ENCODE data around the gene ORAI3. TPM values are rescaled to one million over a fixed set of nuclear protein-coding genes. Genes with fewer than 3 reads are reported as not detected.

ORAI3 gene
- polyA plus RNA-seq, 1 donor from 2014 or later, result 7.3 TPM

- no peak overlapping the region for H3K9ac ChIP-seq (ENCODE audit: low read length)
- no peaks in the 10 kb centered on the region for H3K9me2 ChIP-seq (ENCODE audit: insufficient read depth, low read length)
- no peak overlapping the region for H3K4me3 ChIP-seq (ENCODE audit: low read length)
- no peaks in the 10 kb centered on the region for H3K27me3 ChIP-seq (ENCODE audit: insufficient read depth, low read depth, low read length)
- H3K36me3 ChIP-seq (ENCODE audit: insufficient read depth, low read length), result no peaks in the 10 kb centered on the region
- H3K27ac ChIP-seq (ENCODE audit: low read length), result no peak overlapping the region
- no peaks in the 10 kb centered on the region for H4K20me1 ChIP-seq (ENCODE audit: insufficient read depth)
- TF ChIP-seq EP300 (conservative IDR thresholded peaks at IDR 0.05; ENCODE audit: poor library complexity, severe bottlenecking) (no peak), MXI1 (conservative IDR thresholded peaks at IDR 0.05; ENCODE audit: poor library complexity, severe bottlenecking) (no peak), RAD21 (conservative IDR thresholded peaks at IDR 0.05) (no peak), POLR2AphosphoS5 (IDR thresholded peaks at IDR 0.05) (no peak), TAF1 (IDR thresholded peaks at IDR 0.05; ENCODE audit: low read depth) (no peak), SMC3 (conservative IDR thresholded peaks at IDR 0.05; ENCODE audit: poor library complexity) (no peak), EZH2 (IDR thresholded peaks at IDR 0.05; ENCODE audit: borderline replicate concordance, insufficient read depth, low read length, poor library complexity, severe bottlenecking) (no peak)
- TF ChIP-seq, protein P1, sequence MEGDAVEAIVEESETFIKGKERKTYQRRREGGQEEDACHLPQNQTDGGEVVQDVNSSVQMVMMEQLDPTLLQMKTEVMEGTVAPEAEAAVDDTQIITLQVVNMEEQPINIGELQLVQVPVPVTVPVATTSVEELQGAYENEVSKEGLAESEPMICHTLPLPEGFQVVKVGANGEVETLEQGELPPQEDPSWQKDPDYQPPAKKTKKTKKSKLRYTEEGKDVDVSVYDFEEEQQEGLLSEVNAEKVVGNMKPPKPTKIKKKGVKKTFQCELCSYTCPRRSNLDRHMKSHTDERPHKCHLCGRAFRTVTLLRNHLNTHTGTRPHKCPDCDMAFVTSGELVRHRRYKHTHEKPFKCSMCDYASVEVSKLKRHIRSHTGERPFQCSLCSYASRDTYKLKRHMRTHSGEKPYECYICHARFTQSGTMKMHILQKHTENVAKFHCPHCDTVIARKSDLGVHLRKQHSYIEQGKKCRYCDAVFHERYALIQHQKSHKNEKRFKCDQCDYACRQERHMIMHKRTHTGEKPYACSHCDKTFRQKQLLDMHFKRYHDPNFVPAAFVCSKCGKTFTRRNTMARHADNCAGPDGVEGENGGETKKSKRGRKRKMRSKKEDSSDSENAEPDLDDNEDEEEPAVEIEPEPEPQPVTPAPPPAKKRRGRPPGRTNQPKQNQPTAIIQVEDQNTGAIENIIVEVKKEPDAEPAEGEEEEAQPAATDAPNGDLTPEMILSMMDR (IDR thresholded peaks at IDR 0.05; ENCODE audit: poor library complexity, severe bottlenecking), result no peak
- TF ChIP-seq, protein P2, sequence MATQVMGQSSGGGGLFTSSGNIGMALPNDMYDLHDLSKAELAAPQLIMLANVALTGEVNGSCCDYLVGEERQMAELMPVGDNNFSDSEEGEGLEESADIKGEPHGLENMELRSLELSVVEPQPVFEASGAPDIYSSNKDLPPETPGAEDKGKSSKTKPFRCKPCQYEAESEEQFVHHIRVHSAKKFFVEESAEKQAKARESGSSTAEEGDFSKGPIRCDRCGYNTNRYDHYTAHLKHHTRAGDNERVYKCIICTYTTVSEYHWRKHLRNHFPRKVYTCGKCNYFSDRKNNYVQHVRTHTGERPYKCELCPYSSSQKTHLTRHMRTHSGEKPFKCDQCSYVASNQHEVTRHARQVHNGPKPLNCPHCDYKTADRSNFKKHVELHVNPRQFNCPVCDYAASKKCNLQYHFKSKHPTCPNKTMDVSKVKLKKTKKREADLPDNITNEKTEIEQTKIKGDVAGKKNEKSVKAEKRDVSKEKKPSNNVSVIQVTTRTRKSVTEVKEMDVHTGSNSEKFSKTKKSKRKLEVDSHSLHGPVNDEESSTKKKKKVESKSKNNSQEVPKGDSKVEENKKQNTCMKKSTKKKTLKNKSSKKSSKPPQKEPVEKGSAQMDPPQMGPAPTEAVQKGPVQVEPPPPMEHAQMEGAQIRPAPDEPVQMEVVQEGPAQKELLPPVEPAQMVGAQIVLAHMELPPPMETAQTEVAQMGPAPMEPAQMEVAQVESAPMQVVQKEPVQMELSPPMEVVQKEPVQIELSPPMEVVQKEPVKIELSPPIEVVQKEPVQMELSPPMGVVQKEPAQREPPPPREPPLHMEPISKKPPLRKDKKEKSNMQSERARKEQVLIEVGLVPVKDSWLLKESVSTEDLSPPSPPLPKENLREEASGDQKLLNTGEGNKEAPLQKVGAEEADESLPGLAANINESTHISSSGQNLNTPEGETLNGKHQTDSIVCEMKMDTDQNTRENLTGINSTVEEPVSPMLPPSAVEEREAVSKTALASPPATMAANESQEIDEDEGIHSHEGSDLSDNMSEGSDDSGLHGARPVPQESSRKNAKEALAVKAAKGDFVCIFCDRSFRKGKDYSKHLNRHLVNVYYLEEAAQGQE (IDR thresholded peaks at IDR 0.05; ENCODE audit: borderline replicate concordance), result no peak
- H3K79me2 ChIP-seq (replicated peaks; ENCODE audit: insufficient read depth, low read length), result peaks cover 8% of the 10 kb centered on the region
- H3K4me2 ChIP-seq (ENCODE audit: low read length), result no peak overlapping the region
- H3K9me3 ChIP-seq (ENCODE audit: low read length), result no peaks in the 10 kb centered on the region
- no peak overlapping the region for H2AFZ ChIP-seq (ENCODE audit: low read depth, low read length)
- peaks cover 5% of the 10 kb centered on the region for H3F3A ChIP-seq (ENCODE audit: insufficient read depth, low read length, poor library complexity, severe bottlenecking)
Observed at GRCh38 chr16:30954993-30955392, 6.1 kb downstream of the ORAI3 start.

DNA sequence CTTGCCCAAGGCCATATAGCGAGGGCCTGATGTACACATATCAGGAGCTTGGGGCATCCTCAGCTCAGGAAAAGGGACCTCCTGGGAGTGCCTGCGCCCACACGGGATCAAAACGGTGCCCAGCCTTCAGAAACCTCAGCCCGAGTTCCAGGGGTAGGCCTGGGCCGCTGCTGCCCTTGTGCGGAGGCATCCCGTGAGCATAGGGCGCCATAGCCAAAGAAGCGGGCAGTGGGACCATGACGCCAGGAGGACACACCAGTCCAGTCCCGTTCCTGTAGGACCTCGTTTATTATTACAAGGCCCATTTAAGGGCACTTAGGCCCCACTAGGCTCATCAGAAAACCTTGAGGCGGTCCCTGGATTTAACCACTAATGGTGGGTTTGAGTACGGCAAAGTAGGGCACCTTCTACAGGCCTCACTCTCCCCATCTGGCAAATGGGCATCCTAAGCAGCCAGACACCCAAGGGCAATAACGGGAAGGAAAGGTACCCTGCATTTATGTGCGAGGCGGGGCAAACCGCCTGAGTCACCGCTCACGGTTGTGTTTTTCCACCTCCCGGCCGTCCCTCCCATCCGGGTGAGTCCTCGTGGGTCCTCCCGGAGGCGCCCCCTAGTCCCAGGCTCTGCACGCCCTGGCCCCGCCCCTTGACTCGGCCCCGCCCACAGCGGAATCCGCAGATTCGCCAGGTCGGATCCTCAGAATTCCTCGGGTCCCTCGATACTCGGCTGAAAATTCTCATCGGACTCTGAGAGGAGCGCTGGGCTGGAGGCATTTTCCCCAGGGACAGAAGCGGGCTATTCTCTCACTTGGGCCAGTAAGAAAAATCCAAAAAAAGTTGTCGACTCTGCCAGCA, 8.0 kb downstream of the ORAI3 start:
- Histone ChIP-seq H3F3A (ENCODE audit: insufficient read depth, low read length, poor library complexity, severe bottlenecking) (peaks cover 5% of the 10 kb centered on the region), H2AFZ (ENCODE audit: low read depth, low read length) (peak overlapping the region; percentile 96), H3K4me3 (ENCODE audit: low read length) (peak overlapping the region; percentile 91), H3K9ac (ENCODE audit: low read length) (peak overlapping the region; percentile 97), H3K27me3 (ENCODE audit: insufficient read depth, low read depth, low read length) (no peaks in the 10 kb centered on the region), H3K9me2 (ENCODE audit: insufficient read depth, low read length) (no peaks in the 10 kb centered on the region), H3K9me3 (ENCODE audit: low read length) (no peaks in the 10 kb centered on the region), H3K4me2 (ENCODE audit: low read length) (peak overlapping the region; percentile 78), H3K79me2 (replicated peaks; ENCODE audit: insufficient read depth, low read length) (peaks cover 8% of the 10 kb centered on the region), H3K36me3 (ENCODE audit: insufficient read depth, low read length) (no peaks in the 10 kb centered on the region), H3K27ac (ENCODE audit: low read length) (peak overlapping the region; percentile 97), H4K20me1 (ENCODE audit: insufficient read depth) (no peaks in the 10 kb centered on the region)
- TF ChIP-seq, protein P1 (IDR thresholded peaks at IDR 0.05; ENCODE audit: poor library complexity, severe bottlenecking), result peak; percentile 47
- TF ChIP-seq, protein P2 (IDR thresholded peaks at IDR 0.05; ENCODE audit: borderline replicate concordance), result peak; percentile 61
- TF ChIP-seq MXI1 (conservative IDR thresholded peaks at IDR 0.05; ENCODE audit: poor library complexity, severe bottlenecking), result no peak
